ENCODE measurements around the gene AP2S1.
"Not testable (repeated sequence)": the region's sequence is repeated elsewhere in the genome, so short reads cannot be mapped to it uniquely, and the experiment has no call there.

AP2S1 gene

DNA sequence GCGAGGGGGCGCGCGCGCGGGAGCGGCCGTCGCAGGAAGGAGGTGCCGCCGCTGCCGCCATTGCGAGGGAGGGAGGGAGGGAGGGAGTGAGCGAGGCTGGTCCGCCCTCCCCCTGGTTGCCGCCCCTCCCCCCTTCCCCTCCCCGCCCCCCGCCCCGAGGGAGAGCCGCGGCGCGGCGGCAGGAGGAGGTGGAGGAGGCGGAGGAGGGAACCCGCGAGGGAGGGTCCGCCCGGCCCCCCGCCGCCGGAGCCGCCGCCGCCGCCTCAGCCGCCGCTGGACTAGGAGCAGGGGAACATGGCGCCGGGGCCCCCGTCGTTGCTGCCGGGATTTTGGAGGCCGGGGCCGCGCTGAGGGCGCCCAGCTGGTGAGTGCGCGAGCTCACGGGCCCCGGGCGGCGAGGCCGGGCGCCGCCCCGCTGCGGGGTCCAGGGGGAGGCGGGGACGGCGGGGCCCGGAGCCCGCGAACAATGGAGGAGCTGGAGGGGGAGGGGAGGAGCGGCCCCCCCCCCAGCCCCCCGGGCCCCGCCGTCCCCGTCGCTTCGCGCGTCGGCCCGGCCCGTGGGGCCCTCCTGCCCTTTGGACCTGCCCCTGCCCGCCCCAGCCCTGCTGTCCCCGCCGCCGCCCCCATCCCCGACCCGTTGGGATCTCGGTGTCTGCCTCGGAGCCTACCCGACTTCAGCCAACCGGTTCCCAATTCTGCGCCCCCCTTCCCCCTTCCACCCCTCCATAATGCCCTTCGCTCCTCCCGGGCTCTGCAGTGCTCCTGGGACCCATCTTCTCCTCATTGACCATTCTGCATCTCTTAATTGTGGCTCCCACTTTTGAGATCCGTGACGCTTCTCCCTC is 10.4 kb upstream of the AP2S1 start, which contains the start of gene ARHGAP35:
Gene ARHGAP35, plus strand, starts transcription at position 152 of the 845 bp plus-strand sequence. CDS start 57,679 bp downstream, outside the sequence.
- Mint-ChIP-seq H3K9me3 (no peaks in the 10 kb centered on the region), H3K36me3 (no peaks in the 10 kb centered on the region), H3K27me3 (no peaks in the 10 kb centered on the region), H3K27ac (peak within 1 kb of the TSS; percentile 91), H3K4me3 (peak within 1 kb of the TSS; percentile 95), H3K4me1 (peaks cover 16% of the 10 kb centered on the region)
- ATAC-seq (ENCODE audit: low read depth) (peak; percentile 51), DNase-seq (ENCODE audit: low spot score in 2 of 2) (peak; percentile 35 to 57)

DNA sequence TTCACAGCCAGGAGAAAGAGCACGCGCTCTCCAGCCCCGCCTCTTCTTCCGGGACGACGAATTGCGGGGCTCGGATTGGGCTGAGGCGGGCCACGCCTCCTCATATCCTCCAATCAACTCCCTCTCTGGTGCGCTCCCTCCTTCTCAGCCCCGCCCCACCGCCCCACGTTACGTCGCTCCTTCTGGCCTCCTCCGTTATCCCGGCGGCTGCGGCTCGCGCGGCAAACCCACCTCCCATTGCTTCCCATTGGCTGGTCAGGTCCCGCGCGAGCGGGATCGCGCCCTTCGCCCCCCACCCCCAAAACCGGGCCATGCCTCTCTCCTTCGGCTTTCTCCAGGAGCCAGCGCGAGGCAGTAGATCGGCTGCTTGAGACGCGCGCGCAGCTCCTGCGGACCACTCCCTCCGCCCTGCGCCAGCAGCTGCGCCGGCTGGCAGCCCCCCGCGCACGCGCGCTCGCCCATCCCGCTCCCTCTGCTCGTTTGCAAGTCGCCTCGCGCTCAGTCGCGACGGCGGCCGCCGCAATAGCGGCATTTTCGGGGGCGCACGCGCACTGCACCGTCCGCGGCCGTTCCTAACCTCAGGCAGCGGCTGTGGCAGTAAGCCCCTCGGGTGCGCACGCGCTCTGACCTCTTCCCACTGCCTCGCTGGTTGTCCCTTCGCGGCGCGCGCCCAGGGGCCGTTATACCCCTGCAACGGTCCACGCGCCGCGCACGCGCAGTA is 9.6 kb upstream of the AP2S1 start:
- H3K27ac Mint-ChIP-seq, result peak overlapping the region; percentile 91
- no peaks in the 10 kb centered on the region for H3K9me3 Mint-ChIP-seq
- no peaks in the 10 kb centered on the region for H3K27me3 Mint-ChIP-seq
- peaks cover 15% of the 10 kb centered on the region for H3K4me1 Mint-ChIP-seq
- DNase-seq (ENCODE audit: low spot score in 2 of 2), result peak; percentile 88
- peak; percentile 77 for ATAC-seq (ENCODE audit: low read depth)
- H3K4me3 Mint-ChIP-seq, result peak overlapping the region; percentile 95
- no peaks in the 10 kb centered on the region for H3K36me3 Mint-ChIP-seq

DNA sequence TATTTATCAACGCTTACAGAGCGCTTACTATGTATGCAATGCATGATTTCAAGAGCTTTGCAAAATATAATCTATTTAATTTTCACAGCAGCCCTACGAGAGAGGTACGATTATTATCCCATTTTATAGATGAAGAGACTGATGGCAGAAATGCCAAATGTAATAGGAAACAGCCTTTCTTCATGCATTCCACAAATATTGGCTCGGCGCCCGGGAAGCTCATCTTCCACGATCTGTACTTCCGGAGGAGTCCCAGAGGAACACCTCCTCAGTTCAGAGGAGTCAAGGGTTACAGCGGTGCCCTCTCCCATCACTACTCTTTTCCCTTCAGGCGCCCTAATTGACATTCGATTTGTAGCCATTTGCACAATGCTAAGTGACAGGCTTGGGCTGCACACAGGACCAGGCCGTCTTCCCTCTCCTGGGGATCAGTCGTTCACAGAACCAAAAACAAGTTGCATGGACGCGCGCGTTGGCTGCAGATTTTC is 9.0 kb upstream of the AP2S1 start:
- DNase-seq (ENCODE audit: low spot score in 2 of 2) (no peak), ATAC-seq (ENCODE audit: low read depth) (no peak)
- Mint-ChIP-seq H3K36me3 (no peaks in the 10 kb centered on the region), H3K27ac (peak overlapping the region; percentile 91), H3K4me1 (peaks cover 14% of the 10 kb centered on the region), H3K9me3 (no peaks in the 10 kb centered on the region), H3K4me3 (peak overlapping the region; percentile 95), H3K27me3 (no peaks in the 10 kb centered on the region)

DNA sequence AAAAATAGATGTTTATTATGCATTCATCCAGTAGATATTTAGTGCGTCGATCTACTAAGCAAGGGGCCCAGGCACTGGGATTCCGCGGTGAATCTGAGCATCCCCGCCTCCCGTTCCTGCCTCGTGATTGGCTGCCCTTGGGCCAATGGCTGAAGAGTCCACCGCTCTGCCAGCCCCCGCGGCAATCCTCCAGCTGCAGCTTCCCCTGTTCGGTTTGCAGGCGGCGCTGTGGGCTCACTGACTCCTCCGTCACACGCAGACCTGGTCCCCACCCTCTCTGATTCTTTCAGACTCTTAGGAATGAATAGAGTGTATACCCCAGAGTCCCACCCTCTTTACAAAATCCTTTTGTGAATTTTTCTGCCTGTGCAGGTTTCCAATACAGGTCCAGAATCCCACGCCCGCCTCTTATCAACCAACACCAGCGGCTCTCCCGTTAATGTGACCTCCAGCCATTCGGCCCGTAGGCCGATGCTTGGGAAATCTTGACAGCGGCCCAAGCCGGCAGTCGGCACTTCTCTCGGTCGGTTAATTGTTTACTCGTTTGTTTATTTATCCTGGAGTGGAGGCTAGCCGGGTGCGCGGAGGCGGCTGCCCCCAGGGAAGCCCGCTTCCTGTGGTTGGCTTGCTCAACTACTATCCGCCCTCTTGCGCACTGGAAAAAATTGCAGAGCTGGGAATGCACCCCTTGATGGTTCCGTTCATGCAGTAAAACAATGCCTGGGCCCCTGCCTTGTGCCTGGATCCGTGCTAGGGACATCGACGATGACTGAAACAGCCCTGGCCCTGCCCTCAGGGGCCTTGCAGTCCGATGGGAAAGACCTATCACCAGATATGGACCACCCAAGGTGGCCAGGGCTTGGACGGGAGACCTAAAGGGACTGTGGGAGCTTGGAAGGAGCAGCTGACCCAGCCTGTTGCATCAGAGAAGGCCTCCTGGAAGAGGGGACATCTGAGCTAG is 5.7 kb upstream of the AP2S1 start:
- Mint-ChIP-seq H3K27me3 (no peaks in the 10 kb centered on the region), H3K4me1 (peaks cover 14% of the 10 kb centered on the region), H3K4me3 (peak overlapping the region; percentile 74), H3K27ac (no peak overlapping the region), H3K36me3 (no peaks in the 10 kb centered on the region), H3K9me3 (no peaks in the 10 kb centered on the region)
- ATAC-seq (ENCODE audit: low read depth) (peak; percentile 64), DNase-seq (ENCODE audit: low spot score in 2 of 2) (peak; percentile 72 to 82)

DNA sequence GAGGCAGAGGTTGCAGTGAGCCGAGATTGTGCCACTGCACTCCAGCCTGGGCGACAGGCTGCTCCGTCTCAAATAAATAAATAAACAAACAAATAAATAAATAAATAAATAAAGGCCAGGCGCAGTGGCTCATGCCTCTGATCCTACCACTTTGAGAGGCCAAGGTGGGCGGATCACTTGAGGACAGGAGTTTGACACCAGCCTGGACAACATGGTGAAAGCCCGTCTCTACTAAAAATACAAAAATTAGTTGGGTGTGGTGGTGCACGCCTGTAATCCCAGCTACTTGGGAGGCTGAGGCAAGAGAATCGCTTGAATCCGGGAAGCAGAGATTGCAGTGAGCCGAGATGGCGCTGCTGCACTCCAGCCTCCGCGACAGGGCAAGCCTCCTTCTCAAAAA is 4.1 kb upstream of the AP2S1 start:
- H3K36me3 Mint-ChIP-seq; H3K9me3 Mint-ChIP-seq; DNase-seq (ENCODE audit: low spot score in 2 of 2); H3K27ac Mint-ChIP-seq; H3K4me3 Mint-ChIP-seq; ATAC-seq (ENCODE audit: low read depth); H3K27me3 Mint-ChIP-seq: not testable (repeated sequence)
- peaks cover 22% of the 10 kb centered on the region for H3K4me1 Mint-ChIP-seq

DNA sequence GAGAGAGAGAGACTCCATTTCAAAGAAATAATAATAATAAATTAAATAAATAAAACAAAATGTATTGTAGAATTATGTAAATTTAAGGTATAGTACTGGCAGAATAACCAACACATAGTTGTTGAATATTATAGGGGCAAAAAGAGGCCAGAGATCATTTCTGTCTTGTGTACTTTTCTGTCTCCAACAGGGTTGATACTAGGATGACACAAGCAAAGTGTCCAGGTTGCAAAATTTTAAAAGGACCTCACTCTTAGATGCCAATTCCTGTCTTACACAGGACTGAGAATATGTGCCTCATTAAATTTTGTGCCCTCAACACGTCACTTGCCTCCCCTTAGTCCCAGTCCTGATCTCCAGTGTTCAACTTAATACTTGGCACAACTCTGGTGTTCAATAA is 2.2 kb upstream of the AP2S1 start:
- no peak for DNase-seq (ENCODE audit: low spot score in 2 of 2)
- Mint-ChIP-seq H3K27ac (no peak overlapping the region), H3K4me1 (peaks cover 25% of the 10 kb centered on the region), H3K4me3 (no peak overlapping the region), H3K9me3 (no peaks in the 10 kb centered on the region), H3K27me3 (no peaks in the 10 kb centered on the region), H3K36me3 (peaks cover under 1% of the 10 kb centered on the region)
- no peak for ATAC-seq (ENCODE audit: low read depth)

DNA sequence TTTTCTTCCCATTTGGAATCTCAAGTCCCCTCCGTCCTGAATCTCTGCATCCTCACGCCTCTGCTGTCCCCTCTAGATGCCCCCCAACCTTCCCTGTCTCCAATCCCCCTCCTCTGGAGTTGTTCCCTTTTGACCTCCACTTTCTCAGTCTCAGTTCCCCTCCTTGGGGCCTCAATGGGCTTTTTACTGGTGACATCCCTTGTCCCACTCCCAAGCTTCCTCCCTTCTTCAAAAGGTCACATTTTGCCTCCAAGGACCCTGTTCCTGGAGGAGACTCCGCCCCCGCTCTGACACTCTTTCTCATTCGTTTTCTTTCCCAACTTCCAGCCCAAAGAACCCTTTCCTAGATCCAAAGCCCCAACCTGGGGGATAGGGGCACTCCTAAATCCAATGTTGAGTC is 1.0 kb downstream of the AP2S1 start:
- ATAC-seq (ENCODE audit: low read depth), result no peak
- no peaks in the 10 kb centered on the region for H3K27me3 Mint-ChIP-seq
- DNase-seq (ENCODE audit: low spot score in 2 of 2), result no peak
- peak overlapping the region; percentile 74 for H3K27ac Mint-ChIP-seq
- peaks cover 24% of the 10 kb centered on the region for H3K4me1 Mint-ChIP-seq
- H3K4me3 Mint-ChIP-seq, result peak overlapping the region; percentile 94
- H3K36me3 Mint-ChIP-seq, result peaks cover 5% of the 10 kb centered on the region
- no peaks in the 10 kb centered on the region for H3K9me3 Mint-ChIP-seq

DNA sequence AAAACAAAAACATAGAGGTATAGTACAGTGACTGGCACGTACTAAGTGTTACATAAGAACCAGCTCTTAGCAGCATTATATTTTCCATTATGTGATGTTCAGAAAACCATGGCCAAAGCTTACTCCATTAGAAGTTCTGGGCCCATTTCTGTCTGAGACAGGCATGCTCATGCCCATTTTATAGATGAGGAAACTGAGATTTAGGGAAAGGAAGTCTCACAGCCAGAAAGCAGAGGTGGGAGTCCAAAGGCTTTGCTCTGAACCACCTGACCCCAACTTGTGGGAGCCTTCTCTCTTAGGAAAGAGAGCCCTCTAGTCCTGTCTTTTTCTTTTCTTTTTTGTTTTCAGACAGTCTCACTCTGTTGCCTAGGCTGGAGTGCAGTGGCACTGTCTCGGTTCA is 2.3 kb downstream of the AP2S1 start:
- Mint-ChIP-seq H3K4me1 (peaks cover 27% of the 10 kb centered on the region), H3K27ac (no peak overlapping the region), H3K4me3 (no peak overlapping the region), H3K36me3 (peaks cover 8% of the 10 kb centered on the region), H3K27me3 (no peaks in the 10 kb centered on the region), H3K9me3 (no peaks in the 10 kb centered on the region)
- ATAC-seq (ENCODE audit: low read depth), result no peak
- DNase-seq (ENCODE audit: low spot score in 2 of 2), result no peak

DNA sequence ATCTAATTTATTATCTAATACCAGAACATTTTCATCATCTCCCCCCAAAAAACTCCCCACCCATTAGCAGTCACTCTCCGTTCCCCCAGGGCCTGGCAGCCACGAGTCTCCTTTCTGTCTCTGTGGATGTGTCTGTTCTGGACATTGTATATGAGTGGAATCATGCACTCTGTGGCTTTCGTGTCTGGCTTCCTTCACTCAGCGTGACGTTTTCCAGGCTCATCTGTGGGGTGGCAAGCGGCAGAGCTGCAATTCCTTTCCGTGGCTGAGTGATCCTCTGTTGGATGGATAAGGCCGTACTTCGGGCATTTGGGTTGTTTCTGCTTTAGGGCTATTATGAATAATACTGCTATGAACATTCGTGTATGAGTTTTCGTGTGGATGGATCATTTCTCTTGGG is 3.1 kb downstream of the AP2S1 start:
- DNase-seq (ENCODE audit: low spot score in 2 of 2) (no peak), ATAC-seq (ENCODE audit: low read depth) (no peak)
- H3K4me3 Mint-ChIP-seq, result peak overlapping the region; percentile 18
- H3K36me3 Mint-ChIP-seq, result peaks cover 16% of the 10 kb centered on the region
- H3K9me3 Mint-ChIP-seq, result no peaks in the 10 kb centered on the region
- no peak overlapping the region for H3K27ac Mint-ChIP-seq
- no peaks in the 10 kb centered on the region for H3K27me3 Mint-ChIP-seq
- peaks cover 30% of the 10 kb centered on the region for H3K4me1 Mint-ChIP-seq

DNA sequence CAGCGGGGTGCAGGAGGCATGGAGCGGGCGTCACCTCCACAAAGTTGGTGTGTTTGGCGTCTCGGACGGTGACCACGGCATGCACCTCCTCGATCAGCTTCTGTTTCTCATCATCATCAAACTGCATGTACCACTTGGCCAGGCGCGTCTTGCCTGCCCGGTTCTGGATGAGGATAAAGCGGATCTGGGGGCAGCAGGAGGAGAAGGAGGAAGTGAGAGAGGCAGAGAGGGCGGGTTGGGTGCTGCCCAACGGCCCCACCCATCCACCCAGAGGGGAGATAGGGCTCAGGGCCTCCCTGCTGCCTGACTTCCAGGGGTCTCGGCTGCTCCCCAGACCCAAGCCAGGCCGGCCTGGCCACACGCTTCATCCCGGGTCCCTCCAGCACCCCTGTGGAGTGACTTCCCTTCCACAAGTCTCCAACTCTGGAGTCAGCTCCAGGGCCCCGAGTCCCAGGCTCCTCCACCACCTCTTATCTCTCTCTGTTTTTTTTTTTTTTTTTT is 4.6 kb downstream of the AP2S1 start:
- Mint-ChIP-seq H3K36me3 (peaks cover 18% of the 10 kb centered on the region), H3K27me3 (no peaks in the 10 kb centered on the region), H3K4me3 (peak overlapping the region; percentile 87), H3K27ac (peak overlapping the region; percentile 15), H3K9me3 (no peaks in the 10 kb centered on the region), H3K4me1 (peaks cover 30% of the 10 kb centered on the region)
- peak; percentile 28 for ATAC-seq (ENCODE audit: low read depth)
- no peak for DNase-seq (ENCODE audit: low spot score in 2 of 2)

DNA sequence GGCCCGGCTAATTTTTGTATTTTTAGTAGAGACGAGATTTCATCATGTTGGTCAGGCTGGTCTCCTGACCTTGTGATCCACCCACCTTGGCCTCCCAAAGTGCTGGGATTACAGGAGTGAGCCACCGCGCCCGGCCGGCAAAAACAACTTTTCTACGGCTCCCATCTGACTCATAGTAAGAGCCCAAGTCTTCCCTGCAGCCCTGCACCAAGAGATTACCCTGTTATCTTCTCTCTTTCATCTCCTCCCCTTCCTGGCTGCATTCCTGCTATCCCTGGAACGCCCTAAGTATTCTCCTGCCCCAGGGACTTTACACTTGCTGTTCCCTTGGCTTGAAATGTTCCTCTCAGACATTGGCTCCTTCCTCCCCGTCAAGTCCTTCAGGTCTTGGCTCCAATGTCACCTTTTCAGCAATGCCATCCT is 6.6 kb downstream of the AP2S1 start:
- H3K27me3 Mint-ChIP-seq, result no peaks in the 10 kb centered on the region
- no peak for ATAC-seq (ENCODE audit: low read depth)
- no peaks in the 10 kb centered on the region for H3K9me3 Mint-ChIP-seq
- peaks cover 20% of the 10 kb centered on the region for H3K36me3 Mint-ChIP-seq
- no peak overlapping the region for H3K4me3 Mint-ChIP-seq
- H3K4me1 Mint-ChIP-seq, result peaks cover 15% of the 10 kb centered on the region
- H3K27ac Mint-ChIP-seq, result no peak overlapping the region
- DNase-seq (ENCODE audit: low spot score in 2 of 2), result no peak

DNA sequence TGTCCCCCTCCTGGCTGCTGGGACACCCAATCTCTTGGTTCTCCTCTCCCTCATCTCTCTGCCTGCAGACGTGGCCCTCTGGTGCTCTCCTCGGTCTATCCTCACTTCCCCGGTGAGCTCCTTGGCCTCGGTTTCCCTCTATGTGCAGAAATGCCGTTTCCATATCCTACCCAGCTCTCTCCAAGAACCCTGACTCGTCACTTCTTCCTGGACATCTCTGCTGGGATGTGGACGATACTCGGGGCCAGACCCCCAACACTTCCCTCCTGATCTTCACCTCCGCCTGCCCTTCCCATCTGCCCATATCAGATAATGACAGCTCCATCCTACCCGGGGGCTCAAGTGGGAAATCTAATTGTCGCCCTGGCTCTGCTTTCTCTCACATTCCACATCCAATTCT is 7.9 kb downstream of the AP2S1 start:
- Mint-ChIP-seq H3K36me3 (peaks cover 22% of the 10 kb centered on the region), H3K4me3 (no peak overlapping the region)
- DNase-seq (ENCODE audit: low spot score in 2 of 2), result no peak

DNA sequence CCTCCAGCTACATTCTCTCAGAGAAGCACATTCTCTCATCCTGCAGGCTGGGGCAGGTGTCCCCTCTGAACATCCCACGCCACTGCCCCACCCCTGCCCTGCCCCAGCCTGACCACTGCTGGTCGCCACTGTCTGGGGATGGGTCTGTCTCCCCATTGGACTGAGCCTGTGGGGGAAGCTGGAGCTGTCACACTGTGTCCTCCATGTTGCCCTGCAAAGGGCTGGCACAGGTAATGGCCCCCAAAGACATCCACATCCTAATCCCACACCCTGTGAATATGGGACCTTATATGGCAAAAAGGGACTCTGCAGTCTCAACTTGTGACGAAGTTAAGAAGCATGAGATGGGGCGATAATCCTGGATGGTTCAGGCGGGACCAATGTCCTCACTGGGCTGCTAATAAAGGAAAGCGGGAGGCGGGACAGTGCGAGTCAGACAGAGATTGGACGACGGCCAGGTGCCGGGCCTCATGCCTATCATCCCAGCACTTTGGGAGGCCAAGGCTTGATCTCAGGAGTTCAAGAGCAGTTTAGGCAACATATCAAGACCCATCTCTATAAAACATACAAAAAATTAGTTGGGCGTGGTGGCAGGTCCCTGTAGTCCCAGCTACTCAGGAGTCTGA is 9.1 kb downstream of the AP2S1 start:
- ATAC-seq (ENCODE audit: low read depth), result no peak
- Mint-ChIP-seq H3K27me3 (no peaks in the 10 kb centered on the region), H3K27ac (no peak overlapping the region), H3K4me1 (peaks cover 11% of the 10 kb centered on the region), H3K4me3 (no peak overlapping the region), H3K36me3 (peaks cover 17% of the 10 kb centered on the region), H3K9me3 (no peaks in the 10 kb centered on the region)
- no peak for DNase-seq (ENCODE audit: low spot score in 2 of 2)

More for the DNA sequence above, 7.9 kb downstream of the AP2S1 start:
- no peak overlapping the region for H3K27ac Mint-ChIP-seq
- no peak for ATAC-seq (ENCODE audit: low read depth)
- no peaks in the 10 kb centered on the region for H3K27me3 Mint-ChIP-seq
- H3K4me1 Mint-ChIP-seq, result peaks cover 15% of the 10 kb centered on the region
- no peaks in the 10 kb centered on the region for H3K9me3 Mint-ChIP-seq

Measured in memory B cell (primary cell).